ENCODE results near the gene SEC14L5.

Gene SEC14L5

DNA sequence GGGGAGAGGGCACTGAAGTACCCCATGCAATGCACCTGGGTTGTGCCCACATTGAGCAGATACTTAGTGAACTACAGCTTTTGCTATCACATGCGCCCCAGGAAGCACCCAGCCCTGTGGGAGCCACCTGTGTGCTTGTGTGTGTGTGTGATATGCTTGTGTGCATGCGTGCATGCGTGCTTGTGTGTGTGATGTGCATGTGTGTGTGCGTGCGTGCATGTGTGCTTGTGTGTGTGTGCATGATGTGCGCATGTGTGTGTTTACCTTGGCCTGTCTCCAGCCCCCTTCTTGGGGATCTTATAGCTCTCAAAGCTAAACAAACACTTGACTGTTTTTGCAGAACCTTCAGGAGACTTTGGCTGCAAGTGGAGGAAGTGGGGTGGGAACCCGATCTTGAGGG lies 106.8 kb downstream of the SEC14L5 start:
- Mint-ChIP-seq H3K36me3 (ENCODE audit: low read depth) (no peaks in the 10 kb centered on the region), H3K27ac (peak overlapping the region in 2 of 3 experiments; percentile 54 to 84), H3K4me1 (peaks cover 6% of the 10 kb centered on the region), H3K27me3 (ENCODE audit: low read depth) (peaks cover 24% of the 10 kb centered on the region), H3K9me3 (no peaks in the 10 kb centered on the region), H3K4me3 (peak overlapping the region in 1 of 3 experiments; percentile 17)
- TF ChIP-seq, protein P1, sequence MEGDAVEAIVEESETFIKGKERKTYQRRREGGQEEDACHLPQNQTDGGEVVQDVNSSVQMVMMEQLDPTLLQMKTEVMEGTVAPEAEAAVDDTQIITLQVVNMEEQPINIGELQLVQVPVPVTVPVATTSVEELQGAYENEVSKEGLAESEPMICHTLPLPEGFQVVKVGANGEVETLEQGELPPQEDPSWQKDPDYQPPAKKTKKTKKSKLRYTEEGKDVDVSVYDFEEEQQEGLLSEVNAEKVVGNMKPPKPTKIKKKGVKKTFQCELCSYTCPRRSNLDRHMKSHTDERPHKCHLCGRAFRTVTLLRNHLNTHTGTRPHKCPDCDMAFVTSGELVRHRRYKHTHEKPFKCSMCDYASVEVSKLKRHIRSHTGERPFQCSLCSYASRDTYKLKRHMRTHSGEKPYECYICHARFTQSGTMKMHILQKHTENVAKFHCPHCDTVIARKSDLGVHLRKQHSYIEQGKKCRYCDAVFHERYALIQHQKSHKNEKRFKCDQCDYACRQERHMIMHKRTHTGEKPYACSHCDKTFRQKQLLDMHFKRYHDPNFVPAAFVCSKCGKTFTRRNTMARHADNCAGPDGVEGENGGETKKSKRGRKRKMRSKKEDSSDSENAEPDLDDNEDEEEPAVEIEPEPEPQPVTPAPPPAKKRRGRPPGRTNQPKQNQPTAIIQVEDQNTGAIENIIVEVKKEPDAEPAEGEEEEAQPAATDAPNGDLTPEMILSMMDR (IDR thresholded peaks at IDR 0.05; ENCODE audit: unreplicated experiment in 3 of 3): no peak

DNA sequence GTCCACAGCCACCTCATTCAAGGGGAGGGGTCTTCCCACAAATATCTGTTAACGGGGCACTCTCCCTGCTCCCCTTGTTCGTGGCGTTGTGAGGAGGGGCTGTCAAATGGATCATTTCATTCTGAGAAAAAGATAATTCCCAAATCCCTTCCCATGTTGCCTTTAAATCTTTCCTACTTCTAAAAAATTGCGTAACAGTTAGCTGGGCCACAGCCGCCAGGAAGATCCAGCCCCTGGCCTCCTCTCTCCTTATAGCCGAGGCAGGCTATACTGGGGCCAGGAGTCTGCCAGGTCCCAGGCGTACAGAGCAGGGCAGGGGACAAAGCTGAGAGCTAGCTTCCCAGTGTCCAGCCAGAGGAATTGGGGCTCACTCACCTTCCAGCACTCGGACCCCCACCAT lies 107.2 kb downstream of the SEC14L5 start:
- TF ChIP-seq, protein P1 (IDR thresholded peaks at IDR 0.05; ENCODE audit: unreplicated experiment in 3 of 3): no peak
- H3K4me3 Mint-ChIP-seq: peak overlapping the region in 1 of 3 experiments; percentile 17
- H3K36me3 Mint-ChIP-seq (ENCODE audit: low read depth): no peaks in the 10 kb centered on the region
- H3K27me3 Mint-ChIP-seq (ENCODE audit: low read depth): peaks cover 24% of the 10 kb centered on the region
- H3K4me1 Mint-ChIP-seq: peaks cover 6% of the 10 kb centered on the region
- peak overlapping the region in 2 of 3 experiments; percentile 54 to 84 for H3K27ac Mint-ChIP-seq
- no peaks in the 10 kb centered on the region for H3K9me3 Mint-ChIP-seq

DNA sequence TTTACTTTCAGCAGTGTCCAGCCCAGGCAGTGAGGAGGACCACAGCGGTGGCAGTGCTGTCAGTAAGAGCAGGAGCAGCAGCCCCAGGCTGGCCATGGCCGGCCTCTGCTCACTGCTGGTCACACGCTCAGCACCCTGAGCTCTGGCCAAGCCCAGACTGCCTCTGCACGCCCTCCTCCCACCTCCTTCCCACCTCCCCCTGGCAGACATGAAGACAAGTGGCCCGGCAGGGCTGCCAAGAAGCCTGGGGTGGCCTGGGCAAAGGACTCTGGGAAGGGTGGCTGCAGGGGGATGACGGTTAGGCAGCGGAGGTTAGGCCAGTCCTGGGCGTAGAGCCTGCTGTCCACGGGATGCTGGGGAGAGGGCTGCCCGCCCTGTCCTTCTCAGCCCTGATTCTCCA lies 107.7 kb downstream of the SEC14L5 start, which contains the start of gene C16orf89:
Gene C16orf89, minus strand, starts transcription at position 144 of the 400 bp plus-strand sequence. Its CDS starts 48 bp downstream, at position 96.
- peak within 1 kb of the TSS in 1 of 3 experiments; percentile 17 for H3K4me3 Mint-ChIP-seq
- peaks cover 6% of the 10 kb centered on the region for H3K4me1 Mint-ChIP-seq
- H3K36me3 Mint-ChIP-seq (ENCODE audit: low read depth): no peaks in the 10 kb centered on the region
- H3K9me3 Mint-ChIP-seq: no peaks in the 10 kb centered on the region
- TF ChIP-seq, protein P1 (IDR thresholded peaks at IDR 0.05; ENCODE audit: unreplicated experiment in 3 of 3): no peak
- H3K27me3 Mint-ChIP-seq (ENCODE audit: low read depth): peaks cover 24% of the 10 kb centered on the region
- H3K27ac Mint-ChIP-seq: peak within 1 kb of the TSS in 2 of 3 experiments; percentile 54 to 84

DNA sequence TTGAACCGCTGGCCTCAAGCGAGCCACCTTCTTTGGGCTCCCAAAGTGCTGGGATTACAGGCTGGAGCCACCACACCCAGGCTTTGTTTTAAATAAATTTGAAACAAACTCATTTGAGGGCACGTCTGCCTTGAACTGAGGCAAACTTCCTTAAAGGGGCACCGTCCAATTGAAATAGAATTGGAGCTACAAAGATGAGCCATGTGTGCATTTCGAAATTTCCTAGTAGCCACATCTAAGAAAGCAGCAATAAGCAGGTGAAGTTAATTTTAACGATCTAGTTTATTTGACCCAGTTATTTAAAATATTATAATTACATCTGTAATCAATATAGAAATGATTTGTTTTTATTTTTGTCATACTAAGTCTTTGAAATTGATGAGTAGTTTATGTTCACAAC lies 108.4 kb downstream of the SEC14L5 start:
- TF ChIP-seq, protein P1 (IDR thresholded peaks at IDR 0.05; ENCODE audit: unreplicated experiment in 3 of 3): no peak
- no peaks in the 10 kb centered on the region for H3K9me3 Mint-ChIP-seq
- no peaks in the 10 kb centered on the region for H3K36me3 Mint-ChIP-seq (ENCODE audit: low read depth)
- no peak overlapping the region for H3K4me3 Mint-ChIP-seq
- no peak overlapping the region for H3K27ac Mint-ChIP-seq
- H3K4me1 Mint-ChIP-seq: peaks cover 9% of the 10 kb centered on the region
- peaks cover 24% of the 10 kb centered on the region for H3K27me3 Mint-ChIP-seq (ENCODE audit: low read depth)
